Thoracic aorta (tissue), 2 donors: Measurements from ENCODE around the gene COMMD3. TPM values are rescaled to one million over a fixed set of nuclear protein-coding genes. Genes with fewer than 3 reads are reported as not detected.
"Not testable (repeated sequence)": the region's sequence is repeated elsewhere in the genome, so short reads cannot be mapped to it uniquely, and the experiment has no call there.

Source experiments
- ATAC-seq: fragments of 150-250 bp; one replicate; pipeline ENCODE4 v1.8.0; 2017; ENCODE audit warnings: low read depth; ENCODE audit not compliant: insufficient number of reproducible peaks, low FRiP score
- DNase-seq: peaks from one replicate; pipeline ENCODE4 v3.0.0-alpha.2; 2020; ENCODE audit warnings: low spot score
- H3K27ac ChIP-seq, 2 donors: fragments of 200-600 bp; sonication (generic); 1 replicate in 1 of 2; 2 replicates in 1 of 2; pipeline ENCODE4 v1.5.1; 2016; ENCODE audit warnings: mild to moderate bottlenecking in 2 of 2, moderate library complexity in 2 of 2
- H3K27me3 ChIP-seq: fragments of 200-600 bp; sonication (generic); replicated peaks from 2 replicates; pipeline ENCODE4 v1.6.0; 2016; ENCODE audit warnings: mild to moderate bottlenecking; ENCODE audit not compliant: insufficient read depth
- H3K36me3 ChIP-seq: fragments of 200-600 bp; sonication (generic); one replicate; pipeline ENCODE4 v1.5.1; 2016
- H3K4me1 ChIP-seq, 2 donors: fragments of 200-600 bp; sonication (generic); 1 replicate in 1 of 2; 2 replicates in 1 of 2; pipeline versions ENCODE4 v1.5.1 to v1.6.0; 2016; ENCODE audit warnings: low read depth in 2 of 2, mild to moderate bottlenecking in 1 of 2; ENCODE audit not compliant: control insufficient read depth in 1 of 2
- H3K4me3 ChIP-seq: fragments of 200-600 bp; sonication (generic); 2 replicates; pipeline ENCODE4 v1.5.1; 2016; ENCODE audit warnings: mild to moderate bottlenecking
- H3K9me3 ChIP-seq: fragments of 200-600 bp; sonication (generic); 2 replicates; pipeline ENCODE4 v1.5.1; 2016
- CTCF ChIP-seq: fragments of 200-600 bp; sonication (generic); IDR thresholded peaks from one replicate; pipeline ENCODE4 v1.5.1; 2019; ENCODE audit warnings: antibody characterized with exemption
- total RNA-seq, 2 donors: library from RNA; depleted of rRNA; stranded (reverse); fragments of >200 nt; gene quantifications; one replicate each; pipeline versions ENCODE4 v1.1.0 to v1.2.3, GENCODE V29; 2016

The COMMD3 gene
- total RNA-seq, 2 donors from 2014 or later: 12.6 to 90.4 TPM

DNA sequence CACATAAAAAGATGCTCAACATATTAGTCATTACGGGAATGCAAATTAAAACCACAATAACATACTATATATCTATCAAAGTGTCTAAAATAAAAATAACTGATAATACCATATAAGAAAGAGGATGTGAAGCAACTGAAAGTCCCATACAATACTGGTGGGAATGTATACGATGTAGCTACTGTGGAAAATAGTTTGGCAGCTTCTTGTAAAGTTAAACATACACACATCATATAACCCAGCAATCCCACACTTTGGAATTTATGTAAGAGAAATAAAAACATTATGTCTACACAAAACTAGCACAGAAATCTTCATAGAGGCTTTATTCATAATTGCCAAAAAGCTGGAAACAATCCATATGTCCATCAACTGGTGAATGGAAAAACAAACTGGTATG is 10.5 kb upstream of the COMMD3 start:
- Histone ChIP-seq H3K27me3 (no peaks in the 10 kb centered on the region), H3K4me3 (no peak overlapping the region)
- no peak for DNase-seq

GRCh38 chr10:22308390-22308789 is 7.8 kb upstream of the COMMD3 start:
- Histone ChIP-seq H3K27me3 (no peaks in the 10 kb centered on the region), H3K27ac (no peak overlapping the region), H3K4me3 (no peak overlapping the region), H3K4me1 (no peaks in the 10 kb centered on the region), H3K36me3 (no peaks in the 10 kb centered on the region), H3K9me3 (no peaks in the 10 kb centered on the region)
- DNase-seq (no peak), ATAC-seq (no peak)
- TF ChIP-seq CTCF: no peak

More for the DNA sequence above, 10.5 kb upstream of the COMMD3 start:
- ATAC-seq: no peak
- no peaks in the 10 kb centered on the region for H3K9me3 ChIP-seq
- no peaks in the 10 kb centered on the region for H3K36me3 ChIP-seq
- H3K27ac ChIP-seq: no peak overlapping the region
- TF ChIP-seq CTCF: no peak
- no peaks in the 10 kb centered on the region for H3K4me1 ChIP-seq

DNA sequence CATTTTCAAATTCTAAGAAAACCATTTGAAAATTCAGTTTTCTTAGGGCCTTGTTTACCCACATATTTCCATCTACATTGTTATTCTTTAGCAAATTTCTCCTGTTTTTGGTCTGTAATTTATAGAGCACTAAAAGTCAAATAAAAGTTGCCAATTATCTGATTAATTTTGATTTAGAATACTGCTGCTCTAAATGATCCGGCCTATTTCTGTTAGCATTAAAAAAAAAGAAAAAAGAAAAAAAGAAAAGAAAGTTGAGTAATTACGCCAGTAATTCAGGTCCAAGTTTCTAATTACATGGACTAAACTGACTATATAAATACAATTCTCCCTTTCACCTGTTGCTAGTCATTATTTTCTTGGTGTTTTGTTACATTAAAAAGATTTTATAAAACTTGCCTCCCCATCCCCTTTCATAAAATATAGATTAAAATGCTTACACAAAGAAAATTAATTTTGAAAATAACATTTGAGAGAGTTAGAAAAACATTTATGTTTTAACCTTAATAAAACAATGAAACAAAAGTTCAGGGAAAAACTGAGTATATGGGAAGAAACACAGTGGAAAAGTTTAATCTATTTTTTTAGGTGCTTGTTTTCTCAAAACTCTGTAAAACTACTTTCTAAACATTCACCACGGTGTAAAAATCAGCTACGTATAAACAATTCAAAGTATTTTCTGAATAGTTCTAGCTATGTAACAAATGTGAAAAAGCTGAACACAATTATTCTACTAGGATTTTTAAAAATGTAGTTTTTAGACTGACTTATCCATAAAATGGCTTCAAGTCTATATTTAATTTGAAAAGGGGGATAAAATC is 6.8 kb upstream of the COMMD3 start:
- no peak for TF ChIP-seq CTCF
- no peaks in the 10 kb centered on the region for H3K27me3 ChIP-seq
- no peak overlapping the region for H3K27ac ChIP-seq

DNA sequence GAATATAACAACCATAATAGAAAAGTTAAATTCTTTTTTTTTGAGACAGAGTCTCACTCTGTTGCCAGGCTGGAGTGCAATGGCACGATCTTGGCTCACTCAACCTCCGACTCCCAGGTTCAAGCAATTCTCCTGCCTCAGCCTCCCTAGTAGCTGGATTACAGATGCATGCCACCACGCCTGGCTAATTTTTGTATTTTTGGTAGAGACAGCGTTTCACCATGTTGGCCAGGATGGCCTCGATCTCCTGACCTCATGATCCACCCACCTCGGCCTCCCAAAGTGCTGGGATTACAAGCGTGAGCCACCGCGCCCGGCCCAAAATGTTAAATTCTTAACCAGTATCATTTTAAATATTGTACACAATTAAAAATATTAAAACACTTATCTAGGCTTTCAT is 6.2 kb upstream of the COMMD3 start:
- not testable (repeated sequence) for H3K27me3 ChIP-seq, H3K4me3 ChIP-seq, H3K27ac ChIP-seq, H3K9me3 ChIP-seq, ATAC-seq, H3K4me1 ChIP-seq, DNase-seq, H3K36me3 ChIP-seq

More for the DNA sequence above, 6.8 kb upstream of the COMMD3 start:
- Histone ChIP-seq H3K36me3 (no peaks in the 10 kb centered on the region), H3K9me3 (no peaks in the 10 kb centered on the region), H3K4me1 (no peaks in the 10 kb centered on the region), H3K4me3 (no peak overlapping the region)
- DNase-seq (no peak), ATAC-seq (no peak)

GRCh38 chr10:22310928-22311327 is 5.3 kb upstream of the COMMD3 start:
- Histone ChIP-seq H3K4me3 (no peak overlapping the region), H3K36me3 (no peaks in the 10 kb centered on the region), H3K9me3 (no peaks in the 10 kb centered on the region), H3K4me1 (peaks cover 0 to 11% of the 10 kb centered on the region in 2 donors), H3K27ac (no peak overlapping the region), H3K27me3 (no peaks in the 10 kb centered on the region)
- TF ChIP-seq CTCF: no peak
- no peak for DNase-seq
- ATAC-seq: no peak
